Fibroblast of lung (primary cell): ENCODE results near the gene ARRB2. TPM values are rescaled to one million over a fixed set of nuclear protein-coding genes. Genes with fewer than 3 reads are reported as not detected.

Source experiments
- DNase-seq, 2 donors: peaks; one replicate each; pipeline versions ENCODE4 v3.0.0 to v3.0.0-alpha.2; 2010; ENCODE audit warnings: low read depth in 2 of 2
- H2AFZ ChIP-seq: 2 replicates; pipeline ENCODE4 v1.5.1; 2012; ENCODE audit warnings: low read length, control low read depth, inconsistent platforms
- H3K27ac ChIP-seq: 2 replicates; pipeline ENCODE4 v1.5.1; 2011; ENCODE audit warnings: low read length, control low read depth; ENCODE audit not compliant: insufficient read depth
- H3K27me3 ChIP-seq: 2 replicates; pipeline ENCODE4 v1.5.1; 2011; ENCODE audit warnings: mild to moderate bottlenecking, low read length; ENCODE audit not compliant: control insufficient read depth, insufficient read depth
- H3K36me3 ChIP-seq: 2 replicates; pipeline ENCODE4 v1.5.1; 2011; ENCODE audit warnings: low read length; ENCODE audit not compliant: control insufficient read depth, insufficient read depth
- H3K4me1 ChIP-seq: 2 replicates; pipeline ENCODE4 v1.5.1; 2011; ENCODE audit warnings: low read length; ENCODE audit not compliant: control insufficient read depth, insufficient read depth; ENCODE audit errors: extremely low read depth
- H3K4me2 ChIP-seq: 2 replicates; pipeline ENCODE4 v1.5.1; 2011; ENCODE audit warnings: low read length, control low read depth; ENCODE audit not compliant: insufficient read depth; ENCODE audit errors: extremely low read depth
- H3K4me3 ChIP-seq, 4 experiments: fragments of 200-600 bp in 1 of 4; sonication (generic) in 1 of 4; replicated peaks in 1 of 4; 2 replicates each; pipeline ENCODE4 v1.5.1; 2011 to 2016; ENCODE audit warnings: low read length in 4 of 4, low read depth in 3 of 4, mild to moderate bottlenecking in 3 of 4, control low read depth in 2 of 4, inconsistent platforms in 1 of 4, mixed read lengths in 1 of 4; ENCODE audit not compliant: insufficient read depth in 1 of 4; ENCODE audit errors: control extremely low read depth in 1 of 4
- H3K79me2 ChIP-seq: 2 replicates; pipeline ENCODE4 v1.5.1; 2012; ENCODE audit warnings: mild to moderate bottlenecking, low read length, inconsistent platforms; ENCODE audit not compliant: control insufficient read depth, insufficient read depth
- H3K9ac ChIP-seq: 2 replicates; pipeline ENCODE4 v1.5.1; 2011; ENCODE audit warnings: mild to moderate bottlenecking, low read length, control low read depth; ENCODE audit not compliant: insufficient read depth
- H3K9me3 ChIP-seq: 2 replicates; pipeline ENCODE4 v1.5.1; 2012; ENCODE audit warnings: low read depth, low read length; ENCODE audit not compliant: control insufficient read depth, insufficient read depth
- H4K20me1 ChIP-seq: 2 replicates; pipeline ENCODE4 v1.5.1; 2011; ENCODE audit warnings: low read length; ENCODE audit not compliant: control insufficient read depth, insufficient read depth; ENCODE audit errors: extremely low read depth
- EZH2 ChIP-seq: IDR thresholded peaks from 2 replicates; pipeline ENCODE4 v1.5.1; 2012; ENCODE audit warnings: low read length, control low read depth, mild to moderate bottlenecking; ENCODE audit errors: missing control alignments
- polyA plus RNA-seq, 2 donors: library from polyadenylated mRNA; depleted of rRNA in 1 of 2; stranded (reverse) in 1 of 2; unstranded in 1 of 2; fragments of >200 nt; gene quantifications; 2 replicates each; pipeline ENCODE4 v1.2.1, GENCODE V29; 2011 to 2012; ENCODE audit warnings: missing spikeins in 1 of 2
- total RNA-seq: library from RNA; depleted of rRNA; stranded (reverse); fragments of >200 nt; gene quantifications from 2 replicates; pipeline ENCODE4 v1.2.1, GENCODE V29; 2014
- TF ChIP-seq, protein P1 (sequence below), 2 donors: IDR thresholded peaks in 1 of 2; conservative IDR thresholded peaks in 1 of 2; 1 replicate in 1 of 2; 2 replicates in 1 of 2; pipeline ENCODE4 v1.5.1; 2011 to 2012; ENCODE audit warnings: low read length in 2 of 2, control low read depth in 1 of 2, inconsistent platforms in 1 of 2, low read depth in 1 of 2, mild to moderate bottlenecking in 1 of 2

Gene ARRB2
- total and polyA plus RNA-seq, 2 donors (not counting 1 experiment from before 2014, with no cell fraction given), result 2.8 to 4.6 TPM

DNA sequence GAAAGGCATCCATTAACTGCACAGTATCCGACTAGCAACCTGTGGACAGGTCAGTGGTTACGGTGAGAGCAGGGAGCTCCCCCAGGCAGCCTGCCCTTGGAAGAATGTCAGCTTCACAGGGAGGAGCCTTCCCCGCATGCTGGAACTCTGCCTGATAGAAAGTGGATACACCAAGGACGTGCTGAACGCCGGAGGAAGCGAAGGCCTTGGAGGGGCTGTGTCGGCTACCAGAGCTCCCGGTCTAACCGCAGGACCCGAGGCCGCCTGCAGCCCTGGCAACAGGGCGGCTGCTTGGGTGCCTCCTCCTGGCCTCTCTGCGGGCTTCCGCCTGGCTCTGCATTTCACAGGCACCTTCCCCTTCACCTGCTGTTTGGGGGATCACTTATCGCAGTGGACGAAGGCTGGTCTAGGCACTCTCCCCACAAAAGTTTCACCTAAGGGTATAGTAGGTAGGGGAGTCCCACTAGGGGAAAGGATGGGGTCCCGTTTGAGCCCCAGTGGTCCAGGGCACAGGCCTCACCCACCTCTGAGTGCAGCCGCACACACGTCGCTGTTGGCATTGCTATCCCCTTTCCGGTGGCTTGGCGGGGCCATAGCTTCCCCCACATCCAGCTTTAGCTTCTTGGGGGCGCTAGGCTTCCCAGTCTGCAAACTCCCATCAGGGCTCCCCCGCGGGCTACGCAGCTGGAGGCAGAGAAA, 36.3 kb upstream of the ARRB2 start:
- Histone ChIP-seq H3K79me2 (no peaks in the 10 kb centered on the region), H3K9ac (no peak overlapping the region), H3K4me1 (peaks cover 6% of the 10 kb centered on the region), H3K4me3 (no peak overlapping the region), H3K9me3 (no peaks in the 10 kb centered on the region), H4K20me1 (no peaks in the 10 kb centered on the region), H3K27ac (no peak overlapping the region), H3K36me3 (peaks cover 18% of the 10 kb centered on the region), H3K27me3 (no peaks in the 10 kb centered on the region), H3K4me2 (no peak overlapping the region), H2AFZ (no peak overlapping the region)
- no peak for TF ChIP-seq EZH2
- TF ChIP-seq, protein P1, sequence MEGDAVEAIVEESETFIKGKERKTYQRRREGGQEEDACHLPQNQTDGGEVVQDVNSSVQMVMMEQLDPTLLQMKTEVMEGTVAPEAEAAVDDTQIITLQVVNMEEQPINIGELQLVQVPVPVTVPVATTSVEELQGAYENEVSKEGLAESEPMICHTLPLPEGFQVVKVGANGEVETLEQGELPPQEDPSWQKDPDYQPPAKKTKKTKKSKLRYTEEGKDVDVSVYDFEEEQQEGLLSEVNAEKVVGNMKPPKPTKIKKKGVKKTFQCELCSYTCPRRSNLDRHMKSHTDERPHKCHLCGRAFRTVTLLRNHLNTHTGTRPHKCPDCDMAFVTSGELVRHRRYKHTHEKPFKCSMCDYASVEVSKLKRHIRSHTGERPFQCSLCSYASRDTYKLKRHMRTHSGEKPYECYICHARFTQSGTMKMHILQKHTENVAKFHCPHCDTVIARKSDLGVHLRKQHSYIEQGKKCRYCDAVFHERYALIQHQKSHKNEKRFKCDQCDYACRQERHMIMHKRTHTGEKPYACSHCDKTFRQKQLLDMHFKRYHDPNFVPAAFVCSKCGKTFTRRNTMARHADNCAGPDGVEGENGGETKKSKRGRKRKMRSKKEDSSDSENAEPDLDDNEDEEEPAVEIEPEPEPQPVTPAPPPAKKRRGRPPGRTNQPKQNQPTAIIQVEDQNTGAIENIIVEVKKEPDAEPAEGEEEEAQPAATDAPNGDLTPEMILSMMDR (conservative IDR thresholded peaks at IDR 0.05 in 1 of 2, IDR thresholded peaks at IDR 0.05 in 1 of 2; ENCODE audit: low read depth in 1 of 2, low read length in 2 of 2), result no peak
- no peak for DNase-seq

DNA sequence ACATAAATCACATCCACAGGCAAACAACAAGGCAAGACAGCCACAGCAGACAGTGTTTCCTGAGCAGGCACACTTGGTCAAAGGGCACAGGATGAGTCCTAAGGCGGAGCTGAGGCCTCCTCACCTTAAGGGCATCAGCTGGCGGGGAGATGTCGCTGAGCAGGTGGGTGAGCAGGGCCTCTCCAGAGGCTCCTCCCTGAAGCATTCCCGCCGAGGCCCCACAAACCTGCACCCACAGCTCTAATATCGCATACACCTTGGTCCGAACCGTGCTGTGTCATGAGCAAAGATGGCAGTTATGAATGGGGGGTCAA, 35.8 kb upstream of the ARRB2 start:
- H3K9me3 ChIP-seq, result no peaks in the 10 kb centered on the region
- H3K4me2 ChIP-seq, result no peak overlapping the region
- H3K36me3 ChIP-seq, result peaks cover 18% of the 10 kb centered on the region
- TF ChIP-seq, protein P1 (conservative IDR thresholded peaks at IDR 0.05 in 1 of 2, IDR thresholded peaks at IDR 0.05 in 1 of 2; ENCODE audit: low read depth in 1 of 2, low read length in 2 of 2), result no peak
- TF ChIP-seq EZH2, result no peak
- peaks cover 7% of the 10 kb centered on the region for H3K4me1 ChIP-seq
- no peaks in the 10 kb centered on the region for H3K79me2 ChIP-seq
- H3K27me3 ChIP-seq, result no peaks in the 10 kb centered on the region
- H4K20me1 ChIP-seq, result no peaks in the 10 kb centered on the region
- no peak overlapping the region for H3K9ac ChIP-seq
- no peak overlapping the region for H3K4me3 ChIP-seq
- DNase-seq, result no peak
- no peak overlapping the region for H2AFZ ChIP-seq
- no peak overlapping the region for H3K27ac ChIP-seq

DNA sequence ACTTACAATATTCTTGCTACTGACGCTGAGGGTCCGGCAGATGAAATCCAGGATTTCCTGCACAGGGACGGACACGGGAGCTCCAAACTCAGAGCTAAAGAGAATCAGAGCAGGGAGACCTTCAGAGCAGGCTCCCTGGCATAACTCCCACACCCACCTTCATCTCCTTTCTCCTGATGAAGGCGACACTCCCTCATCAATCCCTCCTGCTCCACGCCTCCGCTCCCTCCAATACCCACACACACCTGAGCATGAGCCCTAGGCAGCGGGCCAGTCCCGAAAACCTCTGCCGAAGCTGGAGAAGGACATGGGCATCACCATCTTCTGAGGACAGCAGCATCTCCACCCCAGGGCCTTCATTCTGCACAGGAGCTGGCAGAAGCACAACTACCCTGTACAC, 34.6 kb upstream of the ARRB2 start:
- H3K36me3 ChIP-seq, result peaks cover 20% of the 10 kb centered on the region

More for the DNA sequence above, 34.6 kb upstream of the ARRB2 start:
- H3K27me3 ChIP-seq, result no peaks in the 10 kb centered on the region
- no peak overlapping the region for H2AFZ ChIP-seq
- H4K20me1 ChIP-seq, result no peaks in the 10 kb centered on the region
- no peak for DNase-seq
- peaks cover 10% of the 10 kb centered on the region for H3K4me1 ChIP-seq
- H3K79me2 ChIP-seq, result no peaks in the 10 kb centered on the region
- no peak overlapping the region for H3K9ac ChIP-seq
- TF ChIP-seq EZH2, result no peak
- TF ChIP-seq, protein P1 (conservative IDR thresholded peaks at IDR 0.05 in 1 of 2, IDR thresholded peaks at IDR 0.05 in 1 of 2; ENCODE audit: low read depth in 1 of 2, low read length in 2 of 2), result no peak
- no peak overlapping the region for H3K27ac ChIP-seq
- no peak overlapping the region for H3K4me3 ChIP-seq
- H3K4me2 ChIP-seq, result no peak overlapping the region
- H3K9me3 ChIP-seq, result no peaks in the 10 kb centered on the region
